ENCODE measurements around the gene CTTNBP2.

CTTNBP2 gene

GRCh38 chr7:117707080-117707479 lies 166.2 kb downstream of the CTTNBP2 start:
- no peaks in the 10 kb centered on the region for H3K79me2 ChIP-seq (ENCODE audit: low read length)
- no peak overlapping the region for H3K9ac ChIP-seq (ENCODE audit: low read length)
- H3K4me2 ChIP-seq (ENCODE audit: low read length) = no peak overlapping the region
- H3K4me1 ChIP-seq (ENCODE audit: low read length) = peaks cover 8% of the 10 kb centered on the region
- H2AFZ ChIP-seq (ENCODE audit: low read depth, low read length) = no peak overlapping the region
- H3K27me3 ChIP-seq (ENCODE audit: low read depth, low read length) = no peaks in the 10 kb centered on the region
- no peaks in the 10 kb centered on the region for H3K9me3 ChIP-seq (ENCODE audit: insufficient read depth, low read length)
- H3K36me3 ChIP-seq (replicated peaks; ENCODE audit: low read depth, low read length) = no peaks in the 10 kb centered on the region
- no peak overlapping the region for H3K27ac ChIP-seq (ENCODE audit: low read length)
- TF ChIP-seq CTCF (IDR thresholded peaks at IDR 0.05; ENCODE audit: low read depth, low read length) (no peak), EZH2phosphoT487 (IDR thresholded peaks at IDR 0.05; ENCODE audit: low read depth) (no peak)
- no peak overlapping the region for H3K4me3 ChIP-seq (ENCODE audit: low read length)
- no peaks in the 10 kb centered on the region for H4K20me1 ChIP-seq (ENCODE audit: insufficient read depth, low read length)

GRCh38 chr7:117706210-117706609 lies 167.0 kb downstream of the CTTNBP2 start:
- H3K79me2 ChIP-seq (ENCODE audit: low read length) = no peaks in the 10 kb centered on the region
- no peaks in the 10 kb centered on the region for H3K36me3 ChIP-seq (replicated peaks; ENCODE audit: low read depth, low read length)
- no peaks in the 10 kb centered on the region for H4K20me1 ChIP-seq (ENCODE audit: insufficient read depth, low read length)
- no peaks in the 10 kb centered on the region for H3K27me3 ChIP-seq (ENCODE audit: low read depth, low read length)
- no peaks in the 10 kb centered on the region for H3K9me3 ChIP-seq (ENCODE audit: insufficient read depth, low read length)
- H3K27ac ChIP-seq (ENCODE audit: low read length) = no peak overlapping the region
- H3K4me3 ChIP-seq (ENCODE audit: low read length) = no peak overlapping the region
- no peak overlapping the region for H2AFZ ChIP-seq (ENCODE audit: low read depth, low read length)
- TF ChIP-seq EZH2phosphoT487 (IDR thresholded peaks at IDR 0.05; ENCODE audit: low read depth) (no peak), CTCF (IDR thresholded peaks at IDR 0.05; ENCODE audit: low read depth, low read length) (no peak)
- peaks cover 8% of the 10 kb centered on the region for H3K4me1 ChIP-seq (ENCODE audit: low read length)
- no peak overlapping the region for H3K4me2 ChIP-seq (ENCODE audit: low read length)
- H3K9ac ChIP-seq (ENCODE audit: low read length) = no peak overlapping the region

- Histone ChIP-seq H3K4me2 (ENCODE audit: low read length) (no peak overlapping the region), H3K36me3 (replicated peaks; ENCODE audit: low read depth, low read length) (no peaks in the 10 kb centered on the region), H2AFZ (ENCODE audit: low read depth, low read length) (no peak overlapping the region), H3K9me3 (ENCODE audit: insufficient read depth, low read length) (no peaks in the 10 kb centered on the region), H4K20me1 (ENCODE audit: insufficient read depth, low read length) (no peaks in the 10 kb centered on the region), H3K27me3 (ENCODE audit: low read depth, low read length) (no peaks in the 10 kb centered on the region), H3K4me1 (ENCODE audit: low read length) (peaks cover 8% of the 10 kb centered on the region), H3K79me2 (ENCODE audit: low read length) (no peaks in the 10 kb centered on the region), H3K9ac (ENCODE audit: low read length) (no peak overlapping the region), H3K27ac (ENCODE audit: low read length) (no peak overlapping the region), H3K4me3 (ENCODE audit: low read length) (no peak overlapping the region)
- TF ChIP-seq EZH2phosphoT487 (IDR thresholded peaks at IDR 0.05; ENCODE audit: low read depth) = no peak
- no peak for TF ChIP-seq CTCF (IDR thresholded peaks at IDR 0.05; ENCODE audit: low read depth, low read length)
These were observed 167.6 kb downstream of the CTTNBP2 start for GRCh38 chr7:117705630-117706029.

GRCh38 chr7:117704063-117704462 lies 169.2 kb downstream of the CTTNBP2 start:
- Histone ChIP-seq H3K27ac (ENCODE audit: low read length) (no peak overlapping the region), H3K4me2 (ENCODE audit: low read length) (no peak overlapping the region)
- TF ChIP-seq EZH2phosphoT487 (IDR thresholded peaks at IDR 0.05; ENCODE audit: low read depth) = no peak
- no peak for TF ChIP-seq CTCF (IDR thresholded peaks at IDR 0.05; ENCODE audit: low read depth, low read length)

More at GRCh38 chr7:117704063-117704462, 169.2 kb downstream of the CTTNBP2 start:
- H3K9ac ChIP-seq (ENCODE audit: low read length) = no peak overlapping the region
- H3K79me2 ChIP-seq (ENCODE audit: low read length) = no peaks in the 10 kb centered on the region
- no peak overlapping the region for H2AFZ ChIP-seq (ENCODE audit: low read depth, low read length)
- no peaks in the 10 kb centered on the region for H3K9me3 ChIP-seq (ENCODE audit: insufficient read depth, low read length)
- H3K4me3 ChIP-seq (ENCODE audit: low read length) = no peak overlapping the region
- H3K36me3 ChIP-seq (replicated peaks; ENCODE audit: low read depth, low read length) = no peaks in the 10 kb centered on the region
- peaks cover 8% of the 10 kb centered on the region for H3K4me1 ChIP-seq (ENCODE audit: low read length)
- H3K27me3 ChIP-seq (ENCODE audit: low read depth, low read length) = no peaks in the 10 kb centered on the region
- H4K20me1 ChIP-seq (ENCODE audit: insufficient read depth, low read length) = no peaks in the 10 kb centered on the region
